Measurements from ENCODE around the gene OPRD1.
A peak's percentile ranks its signal among the peaks of the same experiment; 100 is the strongest.

The OPRD1 gene

GRCh38 chr1:28914228-28915030 is 102.5 kb downstream of the OPRD1 start, which contains the start of gene EPB41:
Gene EPB41, plus strand, starts transcription at chr1:28914569. Its CDS starts 72,869 bp downstream, at chr1:28987438.
- ChIA-PET POLR2A (no interaction called here), CTCF (interaction anchor here (0.9 to 1.9 kb wide), 7 partner anchors 14 to 289 kb away, joined by 3 to 8 read pairs (median 3); no protein-coding TSS in a partner anchor)
- peak within 1 kb of the TSS; percentile 69 for H3K4me3 ChIP-seq (ENCODE audit: low read depth, low read length)
- TF ChIP-seq CTCF (IDR thresholded peaks at IDR 0.05; ENCODE audit: insufficient read depth, low read length, missing control alignments), result no peak
- DNase-seq (ENCODE audit: low read depth, low spot score), result no peak

DNA sequence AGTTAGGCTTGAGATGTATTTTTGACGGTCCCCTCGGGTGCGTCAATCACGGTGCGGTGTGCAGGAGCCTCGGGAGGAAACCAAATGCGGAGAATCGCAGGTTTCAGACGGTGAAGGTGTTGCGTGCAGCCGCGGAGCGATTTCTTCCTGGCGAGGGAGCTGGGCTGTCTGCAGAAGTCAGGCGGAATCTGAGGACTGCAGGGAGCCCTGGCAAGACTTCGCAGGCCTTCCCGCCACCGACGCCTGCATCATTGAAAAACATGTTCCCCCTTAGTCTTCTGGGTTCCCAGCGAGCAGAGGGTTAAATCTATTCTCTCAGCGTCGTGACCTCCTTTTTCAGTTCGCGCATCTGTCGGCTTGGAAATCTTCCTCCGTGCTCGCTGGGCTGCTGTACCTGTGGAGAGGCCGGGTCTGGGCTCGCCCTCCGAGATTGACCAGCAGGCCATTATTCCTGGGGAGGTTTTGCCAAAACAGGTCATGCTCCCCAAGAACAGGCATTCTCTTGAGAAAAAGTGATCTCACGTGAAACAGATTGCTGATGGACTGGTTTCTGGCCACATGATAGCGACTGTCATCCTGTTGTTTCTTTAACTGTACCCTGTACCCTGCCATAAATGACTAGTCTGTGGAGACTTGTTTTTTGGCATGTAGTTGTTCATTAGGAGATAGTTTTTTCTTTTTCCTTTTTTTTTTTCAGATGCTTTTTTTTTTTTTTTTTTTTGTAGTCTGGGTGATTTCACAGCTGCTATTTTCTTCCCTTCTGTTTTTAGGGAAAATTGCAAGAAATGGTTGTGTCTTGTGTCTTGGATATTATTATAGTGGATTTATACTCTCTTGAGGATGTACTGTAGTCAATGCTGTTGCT is 103.3 kb downstream of the OPRD1 start:
- no peak for DNase-seq (ENCODE audit: low read depth, low spot score)
- POLR2A ChIA-PET, result no interaction called here
- peak overlapping the region; percentile 69 for H3K4me3 ChIP-seq (ENCODE audit: low read depth, low read length)
- TF ChIP-seq CTCF (IDR thresholded peaks at IDR 0.05; ENCODE audit: insufficient read depth, low read length, missing control alignments), result no peak
- CTCF ChIA-PET, result interaction anchor here (1.1 to 1.9 kb wide), 2 partner anchors 119 to 287 kb away, joined by 3 to 8 read pairs; no protein-coding TSS in a partner anchor

DNA sequence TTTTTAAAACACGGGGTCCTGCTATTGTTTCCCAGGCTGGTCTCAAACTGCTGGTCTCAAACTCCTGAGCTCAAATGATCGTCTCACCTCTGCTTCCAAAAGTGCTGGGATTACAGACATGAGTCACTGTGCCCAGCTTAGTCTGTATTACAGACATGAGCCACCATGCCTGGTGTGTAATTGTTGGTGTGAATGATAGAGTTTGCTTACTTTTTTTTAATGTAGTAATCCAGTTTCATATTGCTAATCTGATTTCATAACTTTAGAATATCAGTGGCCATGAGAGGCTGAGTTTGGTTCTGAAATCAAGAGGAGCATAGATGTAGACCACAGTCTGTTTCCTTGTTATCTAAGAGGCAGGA is 105.8 kb downstream of the OPRD1 start:
- no peak overlapping the region for H3K4me3 ChIP-seq (ENCODE audit: low read depth, low read length)
- POLR2A ChIA-PET, result no interaction called here
- CTCF ChIA-PET, result interaction anchor here (1.5 to 1.8 kb wide), 3 partner anchors 9 to 117 kb away, joined by 3 to 4 read pairs (median 4); no protein-coding TSS in a partner anchor
- TF ChIP-seq CTCF (IDR thresholded peaks at IDR 0.05; ENCODE audit: insufficient read depth, low read length, missing control alignments), result no peak
- no peak for DNase-seq (ENCODE audit: low read depth, low spot score)
